ENCODE measurements around the gene ANKRD44.

GRCh38 chr2:197294260-197294659 lies 16.3 kb downstream of the ANKRD44 start:
- TF ChIP-seq CTCF (conservative IDR thresholded peaks at IDR 0.05; ENCODE audit: low read depth, low read length) (no peak), EZH2 (IDR thresholded peaks at IDR 0.05; ENCODE audit: low read length, unreplicated experiment) (no peak)

Measured in PC-3 (cell line).